H1 (cell line): ENCODE data around the gene GNAO1. TPM values are rescaled to one million over a fixed set of nuclear protein-coding genes. Genes with fewer than 3 reads are reported as not detected.

Source experiments
- CTCF ChIA-PET: fragments of 300-600 bp; sonication (Branson Sonifier 250); formaldehyde crosslinking; loops from one replicate; lab custom pipeline; 2021; ENCODE audit not compliant: partially characterized antibody; lab: Charles Lee
- POLR2A ChIA-PET: fragments of 300-600 bp; sonication (Branson Sonifier 250); formaldehyde crosslinking; loops from one replicate; lab custom pipeline; 2021; ENCODE audit warnings: inconsistent platforms; ENCODE audit not compliant: partially characterized antibody; lab: Charles Lee
- DNase-seq, 2 experiments: peaks; one replicate each; pipeline versions ENCODE4 v3.0.0 to v3.0.0-alpha.2; 2010 to 2022; ENCODE audit warnings: low spot score in 2 of 2, low read depth in 1 of 2, mixed read lengths in 1 of 2
- FAIRE-seq: peaks from 2 replicates; lab custom pipeline; 2011; peaks lifted over from hg19 to GRCh38; lab: Jason Lieb, UNC
- H2AFZ ChIP-seq: 2 replicates; pipeline ENCODE4 v1.8.1; 2012; ENCODE audit warnings: low read length, inconsistent platforms
- H2AK5ac ChIP-seq: 2 replicates; pipeline ENCODE4 v1.6.1; 2013; ENCODE audit warnings: low read depth, low read length
- H2BK120ac ChIP-seq: replicated peaks from 2 replicates; pipeline ENCODE3; 2013; ENCODE audit warnings: low read depth, low read length, inconsistent platforms
- H2BK12ac ChIP-seq: 2 replicates; pipeline ENCODE4 v1.6.1; 2013; ENCODE audit warnings: low read depth, low read length
- H2BK15ac ChIP-seq: 2 replicates; pipeline ENCODE4 v1.6.1; 2013; ENCODE audit warnings: low read length
- H2BK20ac ChIP-seq: 2 replicates; pipeline ENCODE4 v1.6.1; 2013; ENCODE audit warnings: low read length
- H2BK5ac ChIP-seq: 2 replicates; pipeline ENCODE4 v1.6.1; 2013; ENCODE audit warnings: low read depth, low read length
- H3K14ac ChIP-seq: 2 replicates; pipeline ENCODE4 v1.6.1; 2013; ENCODE audit warnings: inconsistent platforms; ENCODE audit not compliant: insufficient read length
- H3K18ac ChIP-seq: 2 replicates; pipeline ENCODE4 v1.6.1; 2013; ENCODE audit warnings: low read length; ENCODE audit errors: extremely low read depth
- H3K23ac ChIP-seq: 2 replicates; pipeline ENCODE4 v1.6.1; 2013; ENCODE audit warnings: inconsistent platforms; ENCODE audit not compliant: insufficient read length
- H3K23me2 ChIP-seq: 2 replicates; pipeline ENCODE4 v1.6.1; 2013; ENCODE audit warnings: low read depth, low read length
- H3K27ac ChIP-seq: 2 replicates; pipeline ENCODE4 v1.6.1; 2011; ENCODE audit warnings: low read depth, low read length, inconsistent platforms
- H3K27me3 ChIP-seq, 4 experiments: replicated peaks in 1 of 4; 1 replicate in 1 of 4; 2 replicates in 3 of 4; pipeline versions ENCODE4 v1.6.1 to v1.8.1; 2011 to 2013; ENCODE audit warnings: low read length in 3 of 4, mild to moderate bottlenecking in 3 of 4, inconsistent platforms in 2 of 4, mixed read lengths in 2 of 4, moderate library complexity in 1 of 4; ENCODE audit not compliant: control insufficient read depth in 3 of 4, insufficient read depth in 3 of 4; ENCODE audit errors: extremely low read depth in 1 of 4
- H3K36me3 ChIP-seq, 4 experiments: 2 replicates each; pipeline versions ENCODE4 v1.6.1 to v1.8.1; 2011 to 2013; ENCODE audit warnings: mild to moderate bottlenecking in 4 of 4, low read length in 3 of 4, moderate library complexity in 2 of 4, control low read depth in 1 of 4, inconsistent platforms in 1 of 4; ENCODE audit not compliant: insufficient read depth in 4 of 4, control insufficient read depth in 2 of 4
- H3K4ac ChIP-seq: replicated peaks from 2 replicates; pipeline ENCODE3; 2013; ENCODE audit warnings: low read length, low read depth, mixed read lengths, inconsistent platforms; ENCODE audit not compliant: insufficient read length
- H3K4me1 ChIP-seq, 4 experiments: replicated peaks in 1 of 4; 1 replicate in 1 of 4; 2 replicates in 3 of 4; pipeline versions ENCODE4 v1.6.1 to v1.8.1; 2011 to 2013; ENCODE audit warnings: low read length in 3 of 4, inconsistent platforms in 2 of 4, mixed read lengths in 1 of 4; ENCODE audit not compliant: insufficient read depth in 4 of 4, control insufficient read depth in 3 of 4
- H3K4me2 ChIP-seq, 2 experiments: 2 replicates each; pipeline versions ENCODE4 v1.6.1 to v1.8.1; 2011 to 2013; ENCODE audit warnings: low read depth in 2 of 2, low read length in 2 of 2, control low read depth in 1 of 2, inconsistent platforms in 1 of 2, mild to moderate bottlenecking in 1 of 2; ENCODE audit not compliant: insufficient read depth in 1 of 2
- H3K4me3 ChIP-seq, 4 experiments: fragments of 200-600, 300-600 bp in 1 of 4; sonication (generic), shearing (Covaris generic), sonication (Bioruptor Twin) in 1 of 4; 2 replicates each; pipeline versions ENCODE4 v1.5.1 to v1.8.1; 2011 to 2016; ENCODE audit warnings: low read length in 4 of 4, low read depth in 3 of 4, control low read depth in 2 of 4, inconsistent platforms in 2 of 4, mild to moderate bottlenecking in 2 of 4, mixed read lengths in 1 of 4, moderate library complexity in 1 of 4; ENCODE audit not compliant: insufficient read depth in 2 of 4; ENCODE audit errors: extremely low read depth in 1 of 4
- H3K56ac ChIP-seq: replicated peaks from 2 replicates; pipeline ENCODE3; 2013; ENCODE audit warnings: low read depth, mild to moderate bottlenecking, mixed read lengths, low read length, inconsistent platforms; ENCODE audit not compliant: insufficient read length
- H3K79me1 ChIP-seq: 2 replicates; pipeline ENCODE4 v1.6.1; 2013; ENCODE audit warnings: low read depth, low read length, control low read depth
- H3K79me2 ChIP-seq, 2 experiments: 2 replicates each; pipeline versions ENCODE4 v1.6.1 to v1.8.1; 2012 to 2013; ENCODE audit warnings: low read length in 2 of 2, mild to moderate bottlenecking in 2 of 2, inconsistent platforms in 1 of 2; ENCODE audit not compliant: insufficient read depth in 2 of 2, control insufficient read depth in 1 of 2
- H3K9ac ChIP-seq, 4 experiments: replicated peaks in 1 of 4; 1 replicate in 1 of 4; 2 replicates in 3 of 4; pipeline versions ENCODE4 v1.6.1 to v1.8.1; 2011 to 2013; ENCODE audit warnings: low read depth in 3 of 4, low read length in 3 of 4, control low read depth in 2 of 4, mild to moderate bottlenecking in 2 of 4, moderate library complexity in 2 of 4, inconsistent platforms in 1 of 4; ENCODE audit errors: extremely low read depth in 1 of 4
- H3K9me3 ChIP-seq, 2 experiments: 2 replicates each; pipeline versions ENCODE4 v1.6.1 to v1.8.1; 2012 to 2013; ENCODE audit warnings: mild to moderate bottlenecking in 2 of 2, moderate library complexity in 2 of 2, control low read depth in 1 of 2, inconsistent platforms in 1 of 2, low read depth in 1 of 2, low read length in 1 of 2, mixed read lengths in 1 of 2; ENCODE audit not compliant: insufficient read depth in 2 of 2
- H4K20me1 ChIP-seq, 2 experiments: replicated peaks in 1 of 2; 2 replicates each; pipeline versions ENCODE3 to v1.8.1; 2011 to 2013; ENCODE audit warnings: inconsistent platforms in 2 of 2, low read length in 2 of 2, mild to moderate bottlenecking in 1 of 2; ENCODE audit not compliant: insufficient read depth in 2 of 2, control insufficient read depth in 1 of 2
- H4K5ac ChIP-seq: 2 replicates; pipeline ENCODE4 v1.6.1; 2013; ENCODE audit warnings: low read length, low read depth, mixed read lengths, inconsistent platforms; ENCODE audit not compliant: insufficient read length
- H4K8ac ChIP-seq: 2 replicates; pipeline ENCODE4 v1.8.0; 2013; ENCODE audit warnings: mild to moderate bottlenecking, moderate library complexity, low read length, inconsistent platforms; ENCODE audit not compliant: insufficient read depth; ENCODE audit errors: extremely low read depth
- H4K91ac ChIP-seq: replicated peaks from 2 replicates; pipeline ENCODE3; 2013; ENCODE audit warnings: low read length, mixed read lengths, inconsistent platforms; ENCODE audit not compliant: insufficient read length
- BCL11A ChIP-seq, 2 experiments: IDR thresholded peaks; one replicate each; pipeline ENCODE4 v1.6.1; 2011; ENCODE audit warnings: low read depth in 2 of 2, low read length in 2 of 2, mild to moderate bottlenecking in 2 of 2
- EZH2 ChIP-seq: fragments of 200-600 bp; sonication (generic); IDR thresholded peaks from 2 replicates; pipeline ENCODE4 v1.7.1; 2012; ENCODE audit warnings: low read depth, mild to moderate bottlenecking, moderate library complexity, low read length, inconsistent platforms; ENCODE audit not compliant: severe bottlenecking
- GABPA ChIP-seq: IDR thresholded peaks from 2 replicates; pipeline ENCODE4 v1.6.1; 2011; ENCODE audit warnings: mild to moderate bottlenecking, low read length, moderate library complexity, borderline replicate concordance; ENCODE audit not compliant: insufficient read depth
- RAD21 ChIP-seq, 2 experiments: IDR thresholded peaks in 1 of 2; conservative IDR thresholded peaks in 1 of 2; 2 replicates each; pipeline ENCODE4 v1.6.1; 2011; ENCODE audit warnings: low read depth in 2 of 2, low read length in 2 of 2, improper control_type of control experiment in 1 of 2, inconsistent platforms in 1 of 2, mild to moderate bottlenecking in 1 of 2, moderate library complexity in 1 of 2
- RNF2 ChIP-seq: fragments of 200-900, 300-1000 bp; sonication (generic); IDR thresholded peaks from 2 replicates; pipeline ENCODE4 v1.7.1; 2016; ENCODE audit warnings: borderline replicate concordance, low read depth, mild to moderate bottlenecking, antibody characterized with exemption, low read length; ENCODE audit not compliant: poor library complexity, severe bottlenecking; ENCODE audit errors: missing control alignments
- TAF1 ChIP-seq: IDR thresholded peaks from 2 replicates; pipeline ENCODE4 v1.6.1; 2011; ENCODE audit warnings: mild to moderate bottlenecking, low read depth, low read length
- TEAD4 ChIP-seq: IDR thresholded peaks from 2 replicates; pipeline ENCODE4 v1.6.1; 2012; ENCODE audit warnings: low read depth, low read length, inconsistent platforms, mixed read lengths
- WGBS, 2 experiments: shearing (Covaris generic) in 1 of 2; methylation state at CpG; one replicate each; pipeline versions ENCODE4 v1.1.6 to v1.1.7; 2013 to 2015; ENCODE audit warnings: low lambda C conversion rate in 2 of 2, mixed read lengths in 2 of 2, inconsistent platforms in 1 of 2, low coverage in 1 of 2, missing lambda C conversion rate in 1 of 2; ENCODE audit not compliant: insufficient replicate concordance in 2 of 2, insufficient coverage in 1 of 2, insufficient read length in 1 of 2; ENCODE audit errors: extremely low coverage in 1 of 2, missing lambda C conversion rate in 1 of 2; 5-methylcytosine and 5-hydroxymethylcytosine counted together
- polyA plus RNA-seq, 7 experiments: library from polyadenylated mRNA; depleted of rRNA in 3 of 7; stranded (reverse) in 5 of 7; unstranded in 2 of 7; fragments of >200 nt in 5 of 7; fragments of 200-250 nt in 2 of 7; gene quantifications; 1 replicate in 5 of 7; 2 replicates in 1 of 7; 4 replicates in 1 of 7; pipeline versions ENCODE4 v1.2.1 to v1.2.3, GENCODE V29; 2011 to 2013; ENCODE audit warnings: missing spikeins in 2 of 7, mixed read lengths in 2 of 7
- total RNA-seq: library from RNA; stranded (reverse); fragmentation: NEBNext Ultra II Directional; extraction: Animal tissue kit (Norgen Biotek cat#: 25700); gene quantifications from 2 replicates; pipeline ENCODE4 v1.2.1, GENCODE V29; 2021
- TF ChIP-seq, protein P1 (sequence below): IDR thresholded peaks from 2 replicates; pipeline ENCODE4 v1.6.1; 2011; ENCODE audit warnings: low read length, improper control_type of control experiment

Gene GNAO1
- total and polyA plus RNA-seq, 2 of the 8 experiments (the other 6 are each of a cell fraction or from before 2014, with no cell fraction given), result 6.7 to 34.4 TPM

DNA sequence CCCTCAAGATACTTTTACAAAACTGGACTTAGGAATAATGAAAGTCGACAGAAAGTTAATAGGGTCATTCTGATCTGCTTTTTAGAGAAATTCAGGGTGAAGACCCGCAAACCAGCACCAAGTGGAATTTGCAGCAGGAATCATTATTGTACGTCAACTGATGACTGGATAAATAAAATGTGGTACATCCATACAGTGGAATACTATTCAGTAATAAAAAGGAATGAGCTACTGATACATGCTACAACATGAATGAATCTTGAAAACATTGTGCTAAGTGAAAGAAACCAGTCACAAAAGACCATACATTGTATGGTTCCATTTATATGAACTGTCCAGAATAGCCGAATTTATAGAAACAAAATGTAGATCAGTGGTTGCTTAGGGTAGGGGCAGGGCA lies 83.1 kb downstream of the GNAO1 start:
- Histone ChIP-seq H3K18ac (no peak overlapping the region), H3K14ac (no peak overlapping the region), H3K4me1 (peaks cover 0 to 22% (median 15%) of the 10 kb centered on the region in 4 experiments; a peak in 6 of 7 replicates), H2BK12ac (no peak overlapping the region), H4K91ac (no peak overlapping the region), H3K23ac (no peak overlapping the region), H3K4me2 (no peak overlapping the region), H2AK5ac (no peak overlapping the region), H3K27ac (no peak overlapping the region), H3K79me1 (no peaks in the 10 kb centered on the region; the same call in 1 of the 2 replicates), H3K4me3 (no peak overlapping the region), H2BK15ac (no peak overlapping the region), H3K23me2 (no peaks in the 10 kb centered on the region), H3K36me3 (peaks cover 0 to 5% (median 0%) of the 10 kb centered on the region in 4 experiments; a peak in 1 of 8 replicates), H3K27me3 (no peaks in the 10 kb centered on the region), H2BK20ac (no peak overlapping the region), H2AFZ (no peak overlapping the region), H3K56ac (no peak overlapping the region), H4K5ac (no peak overlapping the region), H3K4ac (no peak overlapping the region), H4K20me1 (no peaks in the 10 kb centered on the region), H4K8ac (no peak overlapping the region), H3K79me2 (no peaks in the 10 kb centered on the region), H3K9ac (no peak overlapping the region), H2BK120ac (no peak overlapping the region), H2BK5ac (no peak overlapping the region), H3K9me3 (peaks cover 0 to 12% of the 10 kb centered on the region in 2 experiments; a peak in 3 of 4 replicates)
- POLR2A ChIA-PET, result no interaction called here
- CTCF ChIA-PET, result interaction anchor here (1.0 to 2.1 kb wide), 5 partner anchors 9 to 44 kb away, joined by 3 to 7 read pairs (median 3); no protein-coding TSS in a partner anchor
- DNase-seq (no peak), FAIRE-seq (no peak)
- TF ChIP-seq, protein P1, sequence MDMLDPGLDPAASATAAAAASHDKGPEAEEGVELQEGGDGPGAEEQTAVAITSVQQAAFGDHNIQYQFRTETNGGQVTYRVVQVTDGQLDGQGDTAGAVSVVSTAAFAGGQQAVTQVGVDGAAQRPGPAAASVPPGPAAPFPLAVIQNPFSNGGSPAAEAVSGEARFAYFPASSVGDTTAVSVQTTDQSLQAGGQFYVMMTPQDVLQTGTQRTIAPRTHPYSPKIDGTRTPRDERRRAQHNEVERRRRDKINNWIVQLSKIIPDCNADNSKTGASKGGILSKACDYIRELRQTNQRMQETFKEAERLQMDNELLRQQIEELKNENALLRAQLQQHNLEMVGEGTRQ, result no peak
- TF ChIP-seq RNF2 (no peak), TAF1 (no peak), BCL11A (IDR thresholded peaks at IDR 0.05; ENCODE audit: low read depth in 2 of 2, low read length in 2 of 2) (no peak), EZH2 (no peak), GABPA (no peak), RAD21 (IDR thresholded peaks at IDR 0.05 in 1 of 2, conservative IDR thresholded peaks at IDR 0.05 in 1 of 2; ENCODE audit: low read depth in 2 of 2, low read length in 2 of 2) (no peak), TEAD4 (no peak)
- WGBS, 2 experiments, result 93% methylated on average over 4 of the region's 4 CpGs; no CpG with 5 or more reads in 1 of the 2 experiments
